HG03378 (cell line): ENCODE data around the gene PTPN1.
"Not testable (repeated sequence)": the region's sequence is repeated elsewhere in the genome, so short reads cannot be mapped to it uniquely, and the experiment has no call there.

Experiments
- ATAC-seq: cut with Tn5 transposase; IDR thresholded peaks from one replicate; pipeline ENCODE4 v1.9.1; 2021; ENCODE audit warnings: mild to moderate bottlenecking, moderate library complexity; ENCODE audit not compliant: unreplicated experiment

PTPN1 gene

DNA sequence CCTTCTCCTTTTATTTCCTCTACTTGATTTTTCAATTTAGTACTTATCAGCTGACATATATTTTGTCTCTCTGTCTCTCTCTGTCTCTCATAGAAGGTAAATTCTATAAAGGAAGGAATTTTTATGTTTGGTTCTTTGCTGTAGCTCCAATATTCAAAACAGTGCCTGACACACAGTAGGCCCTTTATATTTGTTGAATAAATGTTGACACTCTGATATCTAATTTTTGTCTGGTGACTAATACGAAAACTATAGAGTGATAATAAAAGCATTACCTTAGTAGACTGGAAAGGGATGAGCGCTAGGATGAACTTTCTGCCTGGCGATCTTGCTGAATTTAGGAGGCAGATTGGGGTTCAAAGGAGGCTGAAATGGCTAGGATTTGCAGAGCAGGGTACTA is 42.8 kb downstream of the PTPN1 start:
- no peak for ATAC-seq

GRCh38 chr20:50554694-50555579 is 44.8 kb downstream of the PTPN1 start:
- ATAC-seq, result no peak

DNA sequence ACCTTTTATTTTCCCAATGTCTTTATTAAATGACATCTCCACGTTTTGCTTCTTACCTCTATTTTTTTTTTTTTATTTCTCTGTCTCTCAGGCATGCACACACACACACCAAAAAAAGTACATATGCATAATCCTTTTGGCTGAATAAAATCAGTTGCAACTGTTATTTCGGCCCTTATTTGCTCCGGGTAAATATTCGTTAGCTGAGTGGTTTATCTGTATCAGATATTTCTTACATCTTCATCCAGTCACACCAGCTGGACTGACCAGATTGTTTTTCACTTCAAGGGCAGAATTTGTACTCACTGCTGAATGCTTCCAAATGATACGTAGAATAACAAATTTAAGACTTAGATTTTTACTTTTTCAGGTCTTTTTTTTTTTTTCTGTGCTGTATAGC is 45.5 kb downstream of the PTPN1 start:
- no peak for ATAC-seq

DNA sequence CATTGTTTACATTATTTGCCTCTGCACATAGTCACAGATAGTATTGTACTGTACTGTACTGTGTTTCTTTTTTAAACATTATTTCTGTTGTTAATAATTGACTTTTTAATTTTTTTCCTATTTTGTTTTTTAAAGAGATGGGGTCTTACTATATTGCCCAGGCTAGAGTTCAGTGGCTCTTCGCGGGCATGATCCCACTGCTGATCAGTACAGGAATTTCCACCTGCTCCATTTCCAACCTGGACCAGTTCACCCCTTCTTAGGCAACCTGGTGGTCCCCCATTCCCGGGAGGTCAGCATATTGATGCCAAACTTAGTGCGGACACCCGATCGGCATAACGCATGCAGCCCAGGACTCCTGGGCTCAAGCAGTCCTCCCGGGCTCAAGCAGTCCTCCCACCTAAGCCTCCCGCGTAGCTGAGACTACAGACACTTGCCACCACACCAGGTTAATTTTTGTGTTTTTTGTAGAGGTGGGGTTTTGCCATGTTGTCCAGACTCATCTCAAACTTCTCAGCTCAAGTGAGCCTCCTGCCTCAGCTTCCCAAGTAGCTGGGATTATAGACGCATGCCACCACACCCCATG is 47.5 kb downstream of the PTPN1 start:
- no peak for ATAC-seq

- ATAC-seq, result no peak
Observed at GRCh38 chr20:50558483-50558925, 48.3 kb downstream of the PTPN1 start.

GRCh38 chr20:50559149-50559548 is 49.0 kb downstream of the PTPN1 start:
- ATAC-seq, result no peak

- no peak for ATAC-seq
Observed at GRCh38 chr20:50559856-50560638, 49.9 kb downstream of the PTPN1 start.

GRCh38 chr20:50560867-50561266 is 50.7 kb downstream of the PTPN1 start:
- no peak for ATAC-seq

DNA sequence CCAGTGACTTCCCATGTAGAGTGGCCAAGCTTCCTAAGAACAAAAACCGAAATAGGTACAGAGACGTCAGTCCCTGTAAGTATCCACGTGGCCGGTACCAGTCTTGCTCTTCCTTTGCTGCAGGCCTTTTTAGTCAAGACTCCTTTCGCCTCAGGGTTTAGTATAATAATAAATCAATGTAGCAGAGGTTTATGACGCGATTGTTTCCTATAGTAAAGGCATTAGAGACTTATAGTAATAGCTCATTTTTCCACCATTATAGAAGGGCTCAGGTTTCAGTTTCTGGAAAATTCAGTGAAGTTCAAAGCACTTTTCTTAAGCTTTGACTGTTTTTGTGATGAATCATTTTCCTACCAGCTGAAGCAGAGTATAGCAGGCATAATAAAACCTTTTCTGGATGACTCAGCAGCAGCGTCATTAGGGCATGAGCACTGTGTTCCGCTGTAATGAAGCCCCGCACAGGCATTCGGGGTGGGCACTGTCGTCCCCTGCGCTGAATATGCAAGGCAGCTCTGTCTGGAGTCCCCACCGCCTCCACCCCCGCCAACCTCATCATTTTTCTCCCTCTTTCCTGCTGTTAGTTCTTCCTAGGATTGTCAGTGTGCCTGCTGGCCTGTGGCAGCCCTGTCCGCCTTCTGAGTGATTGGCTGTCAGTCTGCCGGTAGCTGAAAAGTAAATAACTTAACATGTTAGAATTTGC is 51.3 kb downstream of the PTPN1 start:
- ATAC-seq, result no peak

- ATAC-seq, result no peak
Observed at GRCh38 chr20:50562262-50562701, 52.1 kb downstream of the PTPN1 start.

- ATAC-seq, result no peak
Observed at GRCh38 chr20:50563133-50563944, 53.2 kb downstream of the PTPN1 start.

GRCh38 chr20:50565383-50565782 is 55.2 kb downstream of the PTPN1 start:
- no peak for ATAC-seq

DNA sequence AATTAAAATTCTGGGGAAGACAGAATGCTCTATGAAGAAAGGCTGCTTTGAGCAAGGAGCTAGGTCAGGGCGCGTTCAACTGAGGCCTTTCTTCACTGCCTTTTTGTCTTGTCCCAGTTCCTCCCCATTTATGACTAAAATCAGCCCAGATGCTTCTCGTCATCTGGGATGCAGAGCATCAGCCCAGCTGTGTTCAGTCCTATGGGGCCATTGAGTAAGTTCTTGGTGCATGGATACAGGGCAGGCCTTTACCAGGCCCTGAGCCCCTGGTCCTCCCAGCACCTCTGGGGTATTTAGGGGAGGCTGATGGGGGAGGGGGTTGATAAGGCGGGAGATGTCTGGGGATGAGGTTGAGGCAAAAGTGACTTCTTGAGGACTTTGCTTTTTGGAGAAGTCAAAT is 55.7 kb downstream of the PTPN1 start:
- ATAC-seq, result no peak

DNA sequence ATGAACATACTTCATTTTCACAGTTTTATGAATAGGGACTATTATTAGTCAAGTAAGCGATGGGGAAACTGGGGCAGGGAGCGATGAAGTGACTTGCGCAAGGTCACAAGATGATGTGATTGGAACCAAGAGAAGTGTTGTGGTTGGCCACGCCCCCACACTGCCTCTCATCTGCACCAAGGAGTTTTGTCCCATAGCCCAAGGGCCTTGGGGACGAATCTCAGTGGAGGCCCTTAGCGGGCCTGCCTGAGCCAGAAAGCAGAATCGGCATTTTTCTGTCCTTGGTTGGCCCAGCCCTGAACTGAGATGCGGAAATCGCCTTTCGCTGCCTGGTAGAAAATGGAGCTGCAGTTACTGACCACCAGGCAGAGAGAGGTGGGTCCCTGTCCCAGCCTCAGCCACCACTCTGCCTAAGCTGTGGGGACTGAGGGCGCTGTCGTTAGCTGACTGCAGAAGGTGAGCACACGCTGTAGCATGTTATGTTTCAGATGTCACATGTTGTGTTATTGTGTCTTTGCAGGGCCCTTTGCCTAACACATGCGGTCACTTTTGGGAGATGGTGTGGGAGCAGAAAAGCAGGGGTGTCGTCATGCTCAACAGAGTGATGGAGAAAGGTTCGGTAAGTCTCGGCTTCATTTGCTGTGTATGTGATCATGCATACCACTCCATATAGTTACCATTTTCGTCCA is 57.8 kb downstream of the PTPN1 start:
- no peak for ATAC-seq

DNA sequence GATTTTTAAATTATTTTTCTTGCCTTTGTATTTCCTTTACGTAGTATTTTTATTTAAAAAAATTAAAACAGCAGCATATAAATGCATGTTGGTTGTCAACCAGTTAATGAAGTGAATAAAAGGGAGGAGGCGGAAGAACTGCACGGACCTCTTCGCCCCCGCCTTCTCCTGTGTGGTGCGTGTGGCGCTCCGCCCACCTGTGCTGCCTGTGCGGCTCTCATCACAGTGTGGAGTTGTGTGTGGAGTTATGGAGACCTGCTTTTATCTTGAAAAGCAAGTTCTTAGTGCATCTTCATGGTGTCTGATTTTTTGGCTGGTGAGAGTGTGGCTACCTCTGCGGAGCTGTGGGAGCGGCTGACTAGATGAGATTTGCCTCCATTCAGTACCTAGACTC is 58.4 kb downstream of the PTPN1 start:
- no peak for ATAC-seq

- not testable (repeated sequence) for ATAC-seq
Observed at GRCh38 chr20:50569487-50569863, 59.3 kb downstream of the PTPN1 start.

DNA sequence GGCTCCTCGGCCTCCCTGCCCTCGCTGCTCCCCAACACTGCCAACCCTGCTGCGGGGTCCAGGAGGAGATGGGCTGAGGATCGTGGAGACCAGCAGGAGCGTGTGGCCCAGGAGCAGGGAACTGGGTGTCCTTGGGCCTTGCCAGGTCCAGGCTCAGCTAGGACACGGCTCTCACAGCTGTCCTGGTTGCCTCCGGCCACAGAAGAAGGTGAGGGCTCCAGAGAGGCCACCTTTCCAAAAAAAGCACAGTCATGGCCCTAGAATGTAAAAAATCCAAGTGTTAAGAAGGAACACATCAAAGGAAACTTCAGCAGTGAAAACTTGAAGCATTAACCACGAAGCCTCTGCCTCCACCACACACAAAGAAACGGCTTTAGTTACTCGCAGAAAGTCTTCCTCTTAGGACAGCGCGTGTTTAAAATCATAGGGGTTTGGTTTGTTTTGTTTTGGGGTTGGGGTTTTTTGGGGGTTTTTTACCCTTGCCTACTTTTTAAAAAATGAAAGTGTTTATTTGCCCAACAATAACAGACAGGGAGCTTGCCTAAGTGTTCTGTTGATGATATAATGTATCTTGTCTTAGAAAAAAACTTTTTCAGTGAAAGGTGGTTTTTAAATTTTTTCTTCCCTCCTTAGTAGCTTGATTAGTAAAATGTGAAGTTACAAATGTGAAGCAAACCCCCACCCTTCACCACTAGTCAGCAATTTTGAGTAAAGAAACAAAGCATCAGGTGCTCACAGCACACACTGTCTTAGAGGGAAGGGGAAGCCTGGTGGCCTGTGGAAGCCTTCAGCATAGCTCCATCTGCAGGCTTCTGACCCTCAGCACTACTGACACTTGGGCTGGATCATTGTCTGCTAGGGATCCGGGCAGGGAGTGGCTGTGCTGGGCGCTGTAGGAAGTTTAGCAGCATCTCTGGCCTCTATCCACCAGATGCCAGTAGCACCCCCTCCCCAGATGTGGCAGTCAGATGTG is 60.0 kb downstream of the PTPN1 start:
- ATAC-seq, result peak; percentile 66

GRCh38 chr20:50571466-50571865 is 61.3 kb downstream of the PTPN1 start:
- ATAC-seq, result no peak
